ENCODE results near the gene FITM2.
"Not testable (repeated sequence)": the region's sequence is repeated elsewhere in the genome, so short reads cannot be mapped to it uniquely, and the experiment has no call there.

GRCh38 chr20:44345941-44346340, 34.9 kb upstream of the FITM2 start:
- TF ChIP-seq POLR2A (IDR thresholded peaks at IDR 0.05; ENCODE audit: low read length); GATA1 (IDR thresholded peaks at IDR 0.05; ENCODE audit: low read depth, low read length): not testable (repeated sequence)

Data from erythroblast (primary cell).